VCaP (cell line): ENCODE measurements around the gene GPX7.

Source experiments
- H3K27ac ChIP-seq: fragments of 450-650 bp; 2 replicates; pipeline ENCODE4 v1.5.1; 2017
- CTCF ChIP-seq: fragments of 450-650 bp; conservative IDR thresholded peaks from 2 replicates; pipeline ENCODE4 v1.5.1; 2017; ENCODE audit warnings: mild to moderate bottlenecking, moderate library complexity

The GPX7 gene

GRCh38 chr1:52629325-52629643 is 27.1 kb downstream of the GPX7 start:
- H3K27ac ChIP-seq, result no peak overlapping the region
- TF ChIP-seq CTCF, result no peak

- no peak overlapping the region for H3K27ac ChIP-seq
- TF ChIP-seq CTCF, result no peak
Measured at GRCh38 chr1:52629667-52630066, 27.5 kb downstream of the GPX7 start.

- no peak for TF ChIP-seq CTCF
- no peak overlapping the region for H3K27ac ChIP-seq
Measured at GRCh38 chr1:52631759-52632331, 29.7 kb downstream of the GPX7 start.

GRCh38 chr1:52632732-52633290 is 30.6 kb downstream of the GPX7 start, which contains the start of gene SHISAL2A:
Gene SHISAL2A (plus strand): TSS chr1:52633168. CDS start chr1:52633494, 326 bp downstream.
- no peak for TF ChIP-seq CTCF
- no peak within 1 kb of the TSS; the same call in 1 of the 2 replicates for H3K27ac ChIP-seq

GRCh38 chr1:52633291-52633754 is 31.2 kb downstream of the GPX7 start:
- H3K27ac ChIP-seq, result no peak overlapping the region; the same call in 1 of the 2 replicates
- no peak for TF ChIP-seq CTCF

GRCh38 chr1:52634111-52634510 is 31.9 kb downstream of the GPX7 start:
- H3K27ac ChIP-seq, result no peak overlapping the region
- TF ChIP-seq CTCF, result no peak

GRCh38 chr1:52635321-52636089 is 33.3 kb downstream of the GPX7 start:
- H3K27ac ChIP-seq, result no peak overlapping the region
- TF ChIP-seq CTCF, result no peak
